Upper lobe of left lung (tissue), 6 donors: ENCODE results near the gene LSM8. TPM values are rescaled to one million over a fixed set of nuclear protein-coding genes. Genes with fewer than 3 reads are reported as not detected.
"Not testable (repeated sequence)": the region's sequence is repeated elsewhere in the genome, so short reads cannot be mapped to it uniquely, and the experiment has no call there.

Experiments used
- ATAC-seq, 2 donors: fragments of 200-7000 bp; cut with Tn5 transposase; one replicate each; pipeline ENCODE4 v1.9.1; 2022; ENCODE audit warnings: mild to moderate bottlenecking in 2 of 2, moderate library complexity in 2 of 2; ENCODE audit not compliant: low FRiP score in 2 of 2
- DNase-seq, 2 donors: peaks; one replicate each; pipeline ENCODE4 v3.0.0-alpha.2; 2019 to 2020
- H3K27ac ChIP-seq, 4 donors: fragments of 200-600 bp; sonication (generic); one replicate each; pipeline ENCODE4 v1.5.1; 2016 to 2019
- H3K27me3 ChIP-seq, 4 donors: fragments of 200-600 bp; sonication (generic); one replicate each; pipeline ENCODE4 v1.5.1; 2017 to 2019
- H3K36me3 ChIP-seq, 4 donors: fragments of 200-600 bp; sonication (generic); one replicate each; pipeline ENCODE4 v1.5.1; 2016 to 2019
- H3K4me1 ChIP-seq, 4 donors: fragments of 200-600 bp; sonication (generic); one replicate each; pipeline ENCODE4 v1.5.1; 2018 to 2019
- H3K4me3 ChIP-seq, 4 donors: fragments of 200-600 bp; sonication (generic); one replicate each; pipeline ENCODE4 v1.5.1; 2017 to 2019; ENCODE audit warnings: mild to moderate bottlenecking in 2 of 4, moderate library complexity in 1 of 4
- H3K9me3 ChIP-seq, 4 donors: fragments of 200-600 bp; sonication (generic); one replicate each; pipeline ENCODE4 v1.5.1; 2018 to 2019
- EP300 ChIP-seq, 4 donors: sonication (generic); formaldehyde crosslinking; IDR thresholded peaks; one replicate each; pipeline ENCODE4 v1.5.1; 2017; ENCODE audit warnings: antibody characterized with exemption in 4 of 4, control low read depth in 2 of 4
- POLR2A ChIP-seq, 4 donors: fragments of 450-650 bp; IDR thresholded peaks; one replicate each; pipeline ENCODE4 v1.5.1; 2016 to 2017; ENCODE audit warnings: antibody characterized with exemption in 4 of 4, mild to moderate bottlenecking in 2 of 4
- POLR2AphosphoS5 ChIP-seq, 2 donors: sonication (generic); formaldehyde crosslinking; IDR thresholded peaks; one replicate each; pipeline ENCODE4 v1.5.1; 2017; ENCODE audit warnings: antibody characterized with exemption in 2 of 2
- WGBS, 2 donors: methylation state at CpG; one replicate each; pipeline ENCODE4 v1.1.5; 2017 to 2018; 5-methylcytosine and 5-hydroxymethylcytosine counted together
- total RNA-seq, 6 donors: library from RNA; depleted of rRNA in 4 of 6; stranded (reverse); fragments of >200 nt in 4 of 6; gene quantifications; one replicate each; pipeline versions ENCODE4 v1.1.0 to v1.2.1, GENCODE V29; 2016 to 2021
- TF ChIP-seq, protein P1 (sequence below), 6 experiments: fragments of 450-650 bp in 4 of 6; fragments of 200-600 bp in 2 of 6; sonication (generic) in 2 of 6; IDR thresholded peaks; one replicate each; pipeline ENCODE4 v1.5.1; 2016 to 2019; ENCODE audit warnings: antibody characterized with exemption in 6 of 6
- donor health status: DM: no; HTN: no; CAD: no; lungs with moderate emphysema.
- donor health status: DM: no; HTN: yes; CAD: no; lungs with severe emphysema.

The LSM8 gene
- total RNA-seq, 6 donors from 2014 or later: 17.1 to 32.1 (median 22.9) TPM

DNA sequence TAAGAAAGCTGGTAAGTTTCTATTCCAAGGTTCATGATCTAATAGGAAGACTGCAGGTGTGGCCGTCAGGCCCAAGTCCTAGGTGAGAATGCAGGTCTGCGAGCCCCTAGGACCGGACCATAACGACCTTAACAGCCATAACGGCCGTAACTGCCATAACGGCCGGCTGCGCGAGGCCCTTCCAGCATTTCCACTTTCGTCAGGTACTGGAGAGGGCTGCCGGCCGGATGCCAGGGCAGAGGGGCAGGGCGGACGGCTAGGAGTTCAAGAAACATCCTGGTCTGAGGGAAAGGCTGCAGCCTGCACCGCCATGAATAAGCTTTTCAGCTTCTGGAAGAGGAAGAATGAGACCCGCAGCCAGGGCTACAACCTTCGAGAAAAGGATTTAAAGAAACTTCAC, 40.6 kb downstream of the LSM8 start, which contains the start of gene ANKRD7:
Gene ANKRD7, plus strand, starts transcription at position 184 of the 400 bp plus-strand sequence. Its CDS starts 127 bp downstream, at position 311.
- Histone ChIP-seq H3K36me3 (no peaks in the 10 kb centered on the region), H3K4me1 (no peaks in the 10 kb centered on the region), H3K27ac (no peak within 1 kb of the TSS), H3K9me3 (no peaks in the 10 kb centered on the region), H3K4me3 (no peak within 1 kb of the TSS), H3K27me3 (no peaks in the 10 kb centered on the region)
- ATAC-seq (no peak), DNase-seq (peak in 1 of 2 donors; percentile 71)
- TF ChIP-seq POLR2A (IDR thresholded peaks at IDR 0.05): no peak
- TF ChIP-seq, protein P1, sequence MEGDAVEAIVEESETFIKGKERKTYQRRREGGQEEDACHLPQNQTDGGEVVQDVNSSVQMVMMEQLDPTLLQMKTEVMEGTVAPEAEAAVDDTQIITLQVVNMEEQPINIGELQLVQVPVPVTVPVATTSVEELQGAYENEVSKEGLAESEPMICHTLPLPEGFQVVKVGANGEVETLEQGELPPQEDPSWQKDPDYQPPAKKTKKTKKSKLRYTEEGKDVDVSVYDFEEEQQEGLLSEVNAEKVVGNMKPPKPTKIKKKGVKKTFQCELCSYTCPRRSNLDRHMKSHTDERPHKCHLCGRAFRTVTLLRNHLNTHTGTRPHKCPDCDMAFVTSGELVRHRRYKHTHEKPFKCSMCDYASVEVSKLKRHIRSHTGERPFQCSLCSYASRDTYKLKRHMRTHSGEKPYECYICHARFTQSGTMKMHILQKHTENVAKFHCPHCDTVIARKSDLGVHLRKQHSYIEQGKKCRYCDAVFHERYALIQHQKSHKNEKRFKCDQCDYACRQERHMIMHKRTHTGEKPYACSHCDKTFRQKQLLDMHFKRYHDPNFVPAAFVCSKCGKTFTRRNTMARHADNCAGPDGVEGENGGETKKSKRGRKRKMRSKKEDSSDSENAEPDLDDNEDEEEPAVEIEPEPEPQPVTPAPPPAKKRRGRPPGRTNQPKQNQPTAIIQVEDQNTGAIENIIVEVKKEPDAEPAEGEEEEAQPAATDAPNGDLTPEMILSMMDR (IDR thresholded peaks at IDR 0.05): no peak
- no peak for TF ChIP-seq POLR2AphosphoS5 (IDR thresholded peaks at IDR 0.05)
- TF ChIP-seq EP300 (IDR thresholded peaks at IDR 0.05): no peak
- 91 to 95% methylated on average over 18 of the region's 18 CpGs for WGBS, 2 donors

DNA sequence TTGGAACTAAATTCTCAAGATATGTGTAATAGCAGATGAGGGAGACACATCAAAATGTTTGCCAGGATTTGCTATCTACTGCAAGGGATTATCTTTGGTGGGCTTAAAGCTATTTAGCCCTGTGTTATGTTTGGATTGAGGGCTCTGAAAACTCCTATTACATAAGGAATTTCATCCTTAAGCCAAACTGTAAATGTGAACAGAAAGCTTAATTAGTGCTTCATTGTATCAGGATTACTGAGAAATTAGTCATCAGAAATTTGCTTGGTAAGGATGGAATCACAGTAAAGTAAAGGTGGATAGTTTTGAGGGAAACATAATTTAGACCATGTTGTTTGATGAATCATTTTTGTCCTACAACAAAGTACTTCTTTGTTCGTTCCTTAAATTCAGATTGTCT, 48.9 kb downstream of the LSM8 start:
- Histone ChIP-seq H3K27ac (no peak overlapping the region), H3K4me1 (no peaks in the 10 kb centered on the region), H3K27me3 (no peaks in the 10 kb centered on the region), H3K4me3 (no peak overlapping the region), H3K36me3 (no peaks in the 10 kb centered on the region), H3K9me3 (no peaks in the 10 kb centered on the region)
- TF ChIP-seq, protein P1 (IDR thresholded peaks at IDR 0.05): no peak
- TF ChIP-seq POLR2AphosphoS5 (IDR thresholded peaks at IDR 0.05): no peak
- TF ChIP-seq POLR2A (IDR thresholded peaks at IDR 0.05): no peak
- TF ChIP-seq EP300 (IDR thresholded peaks at IDR 0.05): no peak
- ATAC-seq: no peak
- 85 to 88% methylated on average over 1 of the region's 1 CpG for WGBS, 2 donors
- DNase-seq: no peak

DNA sequence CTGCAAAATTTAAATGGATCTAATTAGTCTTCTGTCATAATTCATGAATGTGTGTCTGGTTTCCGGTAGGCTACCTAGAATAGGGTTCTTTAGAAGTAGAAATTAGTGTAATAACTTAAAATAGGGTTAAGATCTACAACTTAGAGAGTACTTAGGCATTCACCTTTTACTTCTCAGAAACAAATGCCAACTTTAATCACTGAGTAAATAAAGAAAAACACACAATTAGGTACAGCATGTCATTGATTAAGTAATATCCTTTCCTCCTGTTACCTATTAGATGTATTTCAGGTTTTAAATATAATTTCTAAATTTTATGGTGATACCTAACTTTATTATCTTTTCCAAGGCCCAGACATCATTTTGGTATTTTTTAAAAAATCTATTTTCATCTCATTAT, 49.8 kb downstream of the LSM8 start:
- Histone ChIP-seq H3K4me3 (no peak overlapping the region), H3K27me3 (no peaks in the 10 kb centered on the region), H3K27ac (no peak overlapping the region), H3K9me3 (no peaks in the 10 kb centered on the region), H3K36me3 (no peaks in the 10 kb centered on the region), H3K4me1 (no peaks in the 10 kb centered on the region)
- DNase-seq: no peak
- TF ChIP-seq POLR2AphosphoS5 (IDR thresholded peaks at IDR 0.05) (no peak), POLR2A (IDR thresholded peaks at IDR 0.05) (no peak), EP300 (IDR thresholded peaks at IDR 0.05) (no peak)
- TF ChIP-seq, protein P1 (IDR thresholded peaks at IDR 0.05): no peak
- 70 to 73% methylated on average over 1 of the region's 1 CpG for WGBS, 2 donors
- ATAC-seq: no peak

DNA sequence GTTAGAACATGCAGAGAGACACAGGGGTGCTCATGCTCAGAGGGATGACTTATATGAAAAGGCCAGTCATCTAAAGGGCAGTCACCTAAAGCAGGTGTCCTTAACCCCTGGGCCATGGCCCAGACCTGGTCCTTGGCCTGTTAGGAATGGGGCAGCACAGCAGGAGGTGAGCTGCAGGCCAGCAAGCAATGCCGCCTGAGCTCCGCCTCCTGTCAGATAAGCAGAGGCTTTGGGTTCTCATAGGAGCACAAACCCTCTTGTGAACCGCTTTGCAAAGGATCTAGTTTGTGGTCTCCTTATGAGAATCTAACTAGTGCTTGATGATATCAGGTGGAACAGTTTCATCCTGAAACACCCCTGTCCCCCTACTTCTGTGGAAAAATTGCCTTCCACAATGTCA, 55.0 kb downstream of the LSM8 start:
- Histone ChIP-seq H3K4me1 (no peaks in the 10 kb centered on the region), H3K4me3 (no peak overlapping the region), H3K9me3 (no peaks in the 10 kb centered on the region), H3K36me3 (no peaks in the 10 kb centered on the region), H3K27me3 (no peaks in the 10 kb centered on the region), H3K27ac (no peak overlapping the region)
- DNase-seq: no peak
- 90 to 94% methylated on average over 3 of the region's 3 CpGs for WGBS, 2 donors
- TF ChIP-seq EP300 (IDR thresholded peaks at IDR 0.05): no peak
- TF ChIP-seq, protein P1 (IDR thresholded peaks at IDR 0.05): no peak
- no peak for TF ChIP-seq POLR2A (IDR thresholded peaks at IDR 0.05)
- TF ChIP-seq POLR2AphosphoS5 (IDR thresholded peaks at IDR 0.05): no peak
- no peak for ATAC-seq

DNA sequence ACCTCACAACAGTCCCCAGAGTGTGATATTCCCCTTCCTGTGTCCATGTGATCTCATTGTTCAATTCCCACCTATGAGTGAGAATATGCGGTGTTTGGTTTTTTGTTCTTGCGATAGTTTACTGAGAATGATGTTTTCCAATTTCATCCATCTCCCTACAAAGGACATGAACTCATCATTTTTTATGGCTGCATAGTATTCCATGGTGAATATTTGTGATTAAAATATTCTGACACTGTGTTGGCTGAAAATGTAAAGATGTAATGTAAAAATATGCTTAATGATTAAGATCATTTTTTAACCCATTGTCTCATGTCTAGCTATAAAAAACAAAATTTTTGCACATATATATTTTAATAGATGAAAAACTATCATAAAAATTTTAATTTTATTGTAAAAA, 56.4 kb downstream of the LSM8 start:
- H3K27ac ChIP-seq, H3K27me3 ChIP-seq, H3K4me3 ChIP-seq, ATAC-seq, H3K4me1 ChIP-seq, DNase-seq, H3K36me3 ChIP-seq, H3K9me3 ChIP-seq: not testable (repeated sequence)
- 98 to 100% methylated on average over 2 of the region's 2 CpGs for WGBS, 2 donors

Other genes starting within 250 kb of the LSM8 start
- gene ANKRD7, start 40.5 kb downstream of the LSM8 start, total RNA-seq: not detected